GM21526 (cell line): Measurements from ENCODE around the gene APBB2.

Source experiments
- ATAC-seq: cut with Tn5 transposase; IDR thresholded peaks from one replicate; pipeline ENCODE4 v1.9.1; 2021; ENCODE audit warnings: moderate library complexity; ENCODE audit not compliant: unreplicated experiment, low FRiP score

Gene APBB2

GRCh38 chr4:40991908-40992307, 222.4 kb downstream of the APBB2 start:
- peak; percentile 65 for ATAC-seq

GRCh38 chr4:40990899-40991265, 223.5 kb downstream of the APBB2 start:
- ATAC-seq: no peak

- no peak for ATAC-seq
Observed at GRCh38 chr4:40990236-40990898, 224.0 kb downstream of the APBB2 start.

GRCh38 chr4:40987151-40987550, 227.2 kb downstream of the APBB2 start:
- no peak for ATAC-seq

- no peak for ATAC-seq
Observed at GRCh38 chr4:40986375-40986774, 228.0 kb downstream of the APBB2 start.

- no peak for ATAC-seq
Observed at GRCh38 chr4:40984051-40984450, 230.3 kb downstream of the APBB2 start.

- ATAC-seq: no peak
Observed at GRCh38 chr4:40980318-40980883, 233.9 kb downstream of the APBB2 start.

- ATAC-seq: no peak
Observed at GRCh38 chr4:40978548-40978947, 235.8 kb downstream of the APBB2 start.

- ATAC-seq: no peak
Observed at GRCh38 chr4:40976343-40976742, 238.0 kb downstream of the APBB2 start.

- no peak for ATAC-seq
Observed at GRCh38 chr4:40972722-40973121, 241.6 kb downstream of the APBB2 start.

- no peak for ATAC-seq
Observed at GRCh38 chr4:40971338-40971737, 243.0 kb downstream of the APBB2 start.

GRCh38 chr4:40969501-40969900, 244.8 kb downstream of the APBB2 start:
- ATAC-seq: no peak

GRCh38 chr4:40967550-40967949, 246.8 kb downstream of the APBB2 start:
- no peak for ATAC-seq

- no peak for ATAC-seq
Observed at GRCh38 chr4:40966091-40966490, 248.3 kb downstream of the APBB2 start.

GRCh38 chr4:40963897-40964478, 250.4 kb downstream of the APBB2 start:
- no peak for ATAC-seq

GRCh38 chr4:40962551-40963180, 251.7 kb downstream of the APBB2 start:
- ATAC-seq: no peak

- ATAC-seq: no peak
Observed at GRCh38 chr4:40960941-40961340, 253.4 kb downstream of the APBB2 start.

GRCh38 chr4:40957281-40957680, 257.1 kb downstream of the APBB2 start:
- ATAC-seq: no peak

- no peak for ATAC-seq
Observed at GRCh38 chr4:40956721-40957255, 257.6 kb downstream of the APBB2 start.

- no peak for ATAC-seq
Observed at GRCh38 chr4:40954088-40954668, 260.2 kb downstream of the APBB2 start.
